SK-N-SH treated with all-trans-retinoic acid at 6 μM for 48 hours (cell line): ENCODE results near the gene LRRC51.

ENCODE experiments used
- ATAC-seq: fragments of 200-7000 bp; cut with Tn5 transposase; 3 replicates; pipeline ENCODE4 v1.9.1; 2020; ENCODE audit warnings: mild to moderate bottlenecking, moderate library complexity
- ARNTL ChIP-seq: fragments of 450-650 bp; formaldehyde crosslinking; IDR thresholded peaks from 2 replicates; pipeline ENCODE4 v1.5.0; 2020; ENCODE audit warnings: low read depth, mild to moderate bottlenecking, moderate library complexity, borderline replicate concordance
- BACH2 ChIP-seq: fragments of 250-450 bp; sonication (Bioruptor Pico); IDR thresholded peaks from 2 replicates; pipeline ENCODE4 v1.9.0; 2021; ENCODE audit warnings: mild to moderate bottlenecking, borderline replicate concordance
- CSDC2 ChIP-seq: fragments of 250-450 bp; sonication (Bioruptor Pico); IDR thresholded peaks from 2 replicates; pipeline ENCODE4 v1.5.0; 2020; ENCODE audit warnings: mild to moderate bottlenecking, moderate library complexity
- GLIS3 ChIP-seq: fragments of 250-450 bp; sonication (Bioruptor Pico); IDR thresholded peaks from 2 replicates; pipeline ENCODE4 v1.5.0; 2020; ENCODE audit warnings: mild to moderate bottlenecking, moderate library complexity
- ISL1 ChIP-seq: fragments of 250-450 bp; sonication (Bioruptor Pico); IDR thresholded peaks from 2 replicates; pipeline ENCODE4 v2.1.2; 2022; ENCODE audit warnings: mild to moderate bottlenecking, moderate library complexity
- OSR1 ChIP-seq: fragments of 250-450 bp; sonication (Bioruptor Pico); IDR thresholded peaks from 2 replicates; pipeline ENCODE4 v1.8.0; 2022; ENCODE audit warnings: moderate library complexity, mild to moderate bottlenecking, inconsistent platforms
- PATZ1 ChIP-seq: fragments of 250-450 bp; sonication (Bioruptor Pico); IDR thresholded peaks from 2 replicates; pipeline ENCODE4 v1.8.0; 2020; ENCODE audit warnings: mild to moderate bottlenecking, moderate library complexity, borderline replicate concordance
- PPARA ChIP-seq: fragments of 250-450 bp; sonication (Bioruptor Pico); IDR thresholded peaks from 2 replicates; pipeline ENCODE4 v1.5.0; 2020; ENCODE audit warnings: mild to moderate bottlenecking, borderline replicate concordance
- RARB ChIP-seq: fragments of 250-450 bp; sonication (Bioruptor Pico); IDR thresholded peaks from 2 replicates; pipeline ENCODE4 v1.8.0; 2021; ENCODE audit warnings: mild to moderate bottlenecking, moderate library complexity
- SNAI2 ChIP-seq: fragments of 250-450 bp; sonication (Bioruptor Pico); IDR thresholded peaks from 2 replicates; pipeline ENCODE4 v1.5.0; 2020; ENCODE audit warnings: mild to moderate bottlenecking, moderate library complexity
- TCF4 ChIP-seq: fragments of 250-450 bp; sonication (Bioruptor Pico); IDR thresholded peaks from 2 replicates; pipeline ENCODE4 v1.8.0; 2021; ENCODE audit warnings: mild to moderate bottlenecking, moderate library complexity, borderline replicate concordance
- TOX ChIP-seq: fragments of 250-450 bp; sonication (Bioruptor Pico); IDR thresholded peaks from 2 replicates; pipeline ENCODE4 v1.8.0; 2021; ENCODE audit warnings: mild to moderate bottlenecking, moderate library complexity, borderline replicate concordance
- ZC3H10 ChIP-seq: fragments of 250-450 bp; sonication (Bioruptor Pico); IDR thresholded peaks from 2 replicates; pipeline ENCODE4 v1.5.1; 2021; ENCODE audit warnings: mild to moderate bottlenecking, moderate library complexity
- ZFP3 ChIP-seq: fragments of 250-450 bp; sonication (Bioruptor Pico); IDR thresholded peaks from 2 replicates; pipeline ENCODE4 v1.5.0; 2020; ENCODE audit warnings: mild to moderate bottlenecking, moderate library complexity
- ZFP30 ChIP-seq: fragments of 450-650 bp; formaldehyde crosslinking; IDR thresholded peaks from 2 replicates; pipeline ENCODE4 v1.5.0; 2022; ENCODE audit warnings: mild to moderate bottlenecking, moderate library complexity
- ZNF565 ChIP-seq: fragments of 450-650 bp; formaldehyde crosslinking; conservative IDR thresholded peaks from 2 replicates; pipeline ENCODE4 v1.5.0; 2020; ENCODE audit warnings: low read depth, mild to moderate bottlenecking, moderate library complexity
- ZNF8 ChIP-seq: fragments of 450-650 bp; formaldehyde crosslinking; IDR thresholded peaks from 2 replicates; pipeline ENCODE4 v1.5.0; 2020; ENCODE audit warnings: mild to moderate bottlenecking, moderate library complexity
- TF ChIP-seq, protein P1 (sequence below): fragments of 250-450 bp; sonication (Bioruptor Pico); IDR thresholded peaks from 2 replicates; pipeline ENCODE4 v1.5.1; 2020; ENCODE audit warnings: low read depth, mild to moderate bottlenecking, moderate library complexity
- TF ChIP-seq, protein P2 (sequence below): fragments of 250-450 bp; sonication (Bioruptor Pico); IDR thresholded peaks from 2 replicates; pipeline ENCODE4 v1.5.1; 2021; ENCODE audit warnings: mild to moderate bottlenecking, moderate library complexity
- TF ChIP-seq, protein P3 (sequence below): fragments of 250-450 bp; sonication (Bioruptor Pico); IDR thresholded peaks from 2 replicates; pipeline ENCODE4 v1.8.0; 2021; ENCODE audit warnings: low read depth, mild to moderate bottlenecking, moderate library complexity, borderline replicate concordance

Gene LRRC51

GRCh38 chr11:72039031-72039855, 41.4 kb upstream of the LRRC51 start:
- TF ChIP-seq TCF4 (CRISPR knock-in tag) (peak; percentile 53; the same call in 1 of the 2 replicates), OSR1 (CRISPR knock-in tag) (no peak)
- peak; percentile 34 for ATAC-seq

- no peak for ATAC-seq
- no peak for TF ChIP-seq ARNTL
- no peak for TF ChIP-seq SNAI2 (CRISPR knock-in tag)
- TF ChIP-seq RARB: no peak
- no peak for TF ChIP-seq ZNF565 (CRISPR knock-in tag)
- TF ChIP-seq TOX (CRISPR knock-in tag): no peak
- no peak for TF ChIP-seq OSR1 (CRISPR knock-in tag)
- TF ChIP-seq ZC3H10 (CRISPR knock-in tag): no peak
- no peak for TF ChIP-seq ISL1 (CRISPR knock-in tag)
Measured at GRCh38 chr11:72039856-72040401, 40.7 kb upstream of the LRRC51 start.

- peak; percentile 64 for ATAC-seq
Measured at GRCh38 chr11:72040491-72041363, 39.9 kb upstream of the LRRC51 start.

DNA sequence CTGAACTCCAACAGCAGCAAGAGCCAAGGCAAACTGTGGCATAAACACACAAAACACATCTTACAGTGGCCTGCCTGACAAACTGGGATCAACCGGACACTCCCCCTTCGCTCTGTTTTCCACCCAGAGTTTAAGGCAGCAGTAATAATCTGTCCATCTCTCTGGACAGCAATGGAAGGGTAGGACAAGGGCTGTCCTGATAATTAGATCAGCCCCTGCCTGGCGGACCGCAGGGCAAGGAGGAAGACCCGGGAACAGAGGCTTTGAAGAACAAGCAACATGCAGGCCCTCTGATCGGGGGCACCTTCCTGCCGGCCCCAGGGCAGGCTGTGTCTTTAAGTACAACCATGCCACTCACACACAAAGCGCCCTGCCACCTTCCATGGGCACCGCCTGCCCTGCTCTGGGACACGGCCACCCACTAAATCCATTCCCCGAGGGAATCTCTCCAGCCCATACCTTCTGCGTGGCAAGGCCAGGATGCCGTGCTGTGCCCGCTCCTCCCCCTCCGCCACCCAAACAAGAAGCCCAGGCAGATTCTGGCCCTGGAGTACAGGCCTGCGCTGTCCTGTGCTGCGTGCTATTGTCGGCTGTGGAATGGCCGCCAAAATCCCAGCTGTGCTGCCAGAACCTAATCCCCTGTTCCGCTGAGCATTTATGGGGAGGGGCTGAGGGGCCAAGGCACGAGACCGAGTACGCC, 39.1 kb upstream of the LRRC51 start:
- ATAC-seq: peak; percentile 86

More at GRCh38 chr11:72040491-72041363, 39.9 kb upstream of the LRRC51 start:
- TF ChIP-seq ZFP30 (no peak), TCF4 (CRISPR knock-in tag) (0 out of 2 replicates have a peak, but pooled peaks have one; percentile 24), ARNTL (no peak), PATZ1 (CRISPR knock-in tag) (peak; percentile 97), GLIS3 (CRISPR knock-in tag) (no peak), RARB (no peak)
- TF ChIP-seq, protein P1, sequence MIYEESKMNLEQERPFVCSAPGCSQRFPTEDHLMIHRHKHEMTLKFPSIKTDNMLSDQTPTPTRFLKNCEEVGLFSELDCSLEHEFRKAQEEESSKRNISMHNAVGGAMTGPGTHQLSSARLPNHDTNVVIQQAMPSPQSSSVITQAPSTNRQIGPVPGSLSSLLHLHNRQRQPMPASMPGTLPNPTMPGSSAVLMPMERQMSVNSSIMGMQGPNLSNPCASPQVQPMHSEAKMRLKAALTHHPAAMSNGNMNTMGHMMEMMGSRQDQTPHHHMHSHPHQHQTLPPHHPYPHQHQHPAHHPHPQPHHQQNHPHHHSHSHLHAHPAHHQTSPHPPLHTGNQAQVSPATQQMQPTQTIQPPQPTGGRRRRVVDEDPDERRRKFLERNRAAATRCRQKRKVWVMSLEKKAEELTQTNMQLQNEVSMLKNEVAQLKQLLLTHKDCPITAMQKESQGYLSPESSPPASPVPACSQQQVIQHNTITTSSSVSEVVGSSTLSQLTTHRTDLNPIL: no peak

DNA sequence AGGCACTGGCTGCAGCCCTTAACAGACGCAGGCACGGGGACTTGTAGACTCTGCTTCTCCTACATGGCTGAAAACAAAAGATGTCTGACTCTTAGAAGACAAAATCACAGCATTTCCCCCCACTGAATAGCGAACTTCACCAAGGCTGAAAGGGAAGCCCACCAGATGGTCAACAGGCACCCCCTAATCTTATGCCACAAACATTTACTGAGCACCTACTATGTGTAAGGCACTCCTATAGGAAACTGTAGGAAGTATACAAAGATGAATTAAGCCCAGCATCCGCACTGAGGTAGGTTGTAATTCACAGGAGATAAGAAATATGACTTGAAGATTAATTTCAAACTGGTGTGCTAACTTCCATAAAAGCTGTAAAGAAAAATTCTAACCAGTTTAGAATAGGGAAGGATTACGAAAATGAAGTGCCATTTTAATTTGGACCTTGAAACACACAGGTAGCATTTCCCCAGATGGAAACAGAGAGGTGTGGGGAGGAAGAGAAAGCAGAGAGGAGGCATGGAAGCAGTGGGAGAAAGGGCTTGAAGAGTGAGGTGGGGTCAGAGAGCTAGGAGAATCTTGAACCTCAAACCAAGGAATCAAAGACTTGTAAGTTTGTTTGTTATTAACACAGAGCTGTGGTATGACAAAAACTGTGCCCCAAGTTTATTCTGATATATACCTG, 38.4 kb upstream of the LRRC51 start:
- ATAC-seq: peak; percentile 9; the same call in 2 of the 3 replicates
- TF ChIP-seq PPARA (no peak), CSDC2 (no peak), ZFP30 (no peak), ZNF565 (CRISPR knock-in tag) (no peak), ZNF8 (no peak), BACH2 (no peak), OSR1 (CRISPR knock-in tag) (no peak), GLIS3 (CRISPR knock-in tag) (no peak), RARB (no peak), ZFP3 (no peak), PATZ1 (CRISPR knock-in tag) (no peak), TOX (CRISPR knock-in tag) (no peak), ARNTL (no peak), ZC3H10 (CRISPR knock-in tag) (no peak)
- TF ChIP-seq, protein P2, sequence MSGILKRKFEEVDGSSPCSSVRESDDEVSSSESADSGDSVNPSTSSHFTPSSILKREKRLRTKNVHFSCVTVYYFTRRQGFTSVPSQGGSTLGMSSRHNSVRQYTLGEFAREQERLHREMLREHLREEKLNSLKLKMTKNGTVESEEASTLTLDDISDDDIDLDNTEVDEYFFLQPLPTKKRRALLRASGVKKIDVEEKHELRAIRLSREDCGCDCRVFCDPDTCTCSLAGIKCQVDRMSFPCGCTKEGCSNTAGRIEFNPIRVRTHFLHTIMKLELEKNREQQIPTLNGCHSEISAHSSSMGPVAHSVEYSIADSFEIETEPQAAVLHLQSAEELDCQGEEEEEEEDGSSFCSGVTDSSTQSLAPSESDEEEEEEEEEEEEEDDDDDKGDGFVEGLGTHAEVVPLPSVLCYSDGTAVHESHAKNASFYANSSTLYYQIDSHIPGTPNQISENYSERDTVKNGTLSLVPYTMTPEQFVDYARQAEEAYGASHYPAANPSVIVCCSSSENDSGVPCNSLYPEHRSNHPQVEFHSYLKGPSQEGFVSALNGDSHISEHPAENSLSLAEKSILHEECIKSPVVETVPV (CRISPR knock-in tag): no peak
- TF ChIP-seq, protein P3, sequence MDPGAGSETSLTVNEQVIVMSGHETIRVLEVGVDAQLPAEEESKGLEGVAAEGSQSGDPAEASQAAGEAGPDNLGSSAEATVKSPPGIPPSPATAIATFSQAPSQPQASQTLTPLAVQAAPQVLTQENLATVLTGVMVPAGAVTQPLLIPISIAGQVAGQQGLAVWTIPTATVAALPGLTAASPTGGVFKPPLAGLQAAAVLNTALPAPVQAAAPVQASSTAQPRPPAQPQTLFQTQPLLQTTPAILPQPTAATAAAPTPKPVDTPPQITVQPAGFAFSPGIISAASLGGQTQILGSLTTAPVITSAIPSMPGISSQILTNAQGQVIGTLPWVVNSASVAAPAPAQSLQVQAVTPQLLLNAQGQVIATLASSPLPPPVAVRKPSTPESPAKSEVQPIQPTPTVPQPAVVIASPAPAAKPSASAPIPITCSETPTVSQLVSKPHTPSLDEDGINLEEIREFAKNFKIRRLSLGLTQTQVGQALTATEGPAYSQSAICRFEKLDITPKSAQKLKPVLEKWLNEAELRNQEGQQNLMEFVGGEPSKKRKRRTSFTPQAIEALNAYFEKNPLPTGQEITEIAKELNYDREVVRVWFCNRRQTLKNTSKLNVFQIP (CRISPR knock-in tag): no peak

More for the DNA sequence above, 39.1 kb upstream of the LRRC51 start:
- TF ChIP-seq ZC3H10 (CRISPR knock-in tag): no peak
- 0 out of 2 replicates have a peak, but pooled peaks have one; percentile 31 for TF ChIP-seq TCF4 (CRISPR knock-in tag)
- 0 out of 2 replicates have a peak, but pooled peaks have one; percentile 22 for TF ChIP-seq SNAI2 (CRISPR knock-in tag)
- no peak for TF ChIP-seq BACH2
- no peak for TF ChIP-seq OSR1 (CRISPR knock-in tag)
